Activated CD4-positive, alpha-beta T cell treated with anti-CD3 and anti-CD28 coated beads for 48 hours (primary cell): ENCODE measurements around the gene VASN.
"Not testable (repeated sequence)": the region's sequence is repeated elsewhere in the genome, so short reads cannot be mapped to it uniquely, and the experiment has no call there.

ENCODE experiments used
- DNase-seq: peaks from one replicate; pipeline ENCODE4 v3.0.0-alpha.2; 2020

VASN gene

DNA sequence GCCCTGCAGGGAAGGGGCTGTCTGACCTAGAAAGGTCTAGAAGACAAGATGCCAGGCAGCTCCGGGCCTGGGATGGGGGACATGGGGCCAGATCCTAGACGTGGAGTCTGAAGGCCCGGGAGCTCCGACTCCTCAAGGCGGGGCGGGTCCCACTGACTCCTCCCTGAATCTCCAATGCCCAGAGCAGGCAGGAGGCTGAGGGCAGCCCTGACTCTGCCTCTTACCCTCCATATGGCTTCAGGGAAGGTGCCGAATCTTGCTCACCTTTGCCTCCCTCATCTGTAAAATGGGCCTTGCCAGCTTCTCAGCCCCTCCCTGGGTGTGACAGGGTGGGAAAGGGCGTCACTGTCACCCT, 14.8 kb downstream of the VASN start:
- DNase-seq = no peak

DNA sequence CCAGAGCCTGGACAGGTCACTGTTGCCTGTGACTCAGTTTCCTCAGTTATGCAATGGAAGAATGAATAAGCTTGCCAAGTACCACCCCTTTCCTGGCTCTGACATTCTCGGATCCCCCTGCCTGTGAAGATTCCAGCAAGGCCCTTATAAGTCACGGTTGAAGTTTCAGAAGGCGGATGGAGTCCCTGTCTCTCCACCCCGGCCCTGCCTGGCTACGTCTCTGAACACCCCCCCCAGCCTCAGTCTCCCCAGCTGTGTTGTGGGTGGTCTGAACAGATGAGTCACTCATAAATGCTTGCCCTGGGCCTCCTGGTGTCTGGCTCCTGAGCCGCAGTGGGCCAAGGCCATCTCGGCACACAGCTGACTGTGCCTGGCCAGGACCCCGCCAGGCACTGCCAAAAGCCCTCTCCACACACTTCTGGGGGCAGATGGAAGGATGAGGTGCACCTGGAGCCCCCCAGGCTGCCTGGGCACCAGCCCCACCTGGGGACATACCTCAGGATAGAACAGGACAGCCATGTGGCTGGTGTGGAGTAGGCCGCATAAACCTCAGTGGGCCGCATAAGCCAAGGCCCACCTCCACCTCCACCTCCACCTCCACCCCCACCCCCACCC, 15.4 kb downstream of the VASN start:
- no peak for DNase-seq

DNA sequence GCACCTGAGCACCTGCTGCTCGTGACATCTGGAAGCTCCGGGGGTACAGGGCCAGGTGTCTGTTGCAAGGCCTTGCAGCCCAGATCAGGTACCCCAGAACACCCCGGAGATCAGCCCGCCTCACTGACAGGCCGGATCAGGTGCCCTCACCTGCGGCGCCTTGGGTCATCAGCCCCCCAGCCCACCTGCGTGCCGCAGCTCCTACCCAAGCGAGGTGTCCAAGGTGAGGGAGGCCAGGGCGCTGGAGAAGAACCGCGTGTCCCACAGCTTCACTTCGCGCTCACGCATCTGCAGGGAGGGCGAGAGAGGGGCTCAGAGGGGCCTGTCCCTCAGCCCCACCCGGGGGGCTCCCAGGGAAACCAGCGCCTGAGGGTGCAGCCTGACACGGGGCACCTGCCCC, 16.1 kb downstream of the VASN start:
- DNase-seq = no peak

DNA sequence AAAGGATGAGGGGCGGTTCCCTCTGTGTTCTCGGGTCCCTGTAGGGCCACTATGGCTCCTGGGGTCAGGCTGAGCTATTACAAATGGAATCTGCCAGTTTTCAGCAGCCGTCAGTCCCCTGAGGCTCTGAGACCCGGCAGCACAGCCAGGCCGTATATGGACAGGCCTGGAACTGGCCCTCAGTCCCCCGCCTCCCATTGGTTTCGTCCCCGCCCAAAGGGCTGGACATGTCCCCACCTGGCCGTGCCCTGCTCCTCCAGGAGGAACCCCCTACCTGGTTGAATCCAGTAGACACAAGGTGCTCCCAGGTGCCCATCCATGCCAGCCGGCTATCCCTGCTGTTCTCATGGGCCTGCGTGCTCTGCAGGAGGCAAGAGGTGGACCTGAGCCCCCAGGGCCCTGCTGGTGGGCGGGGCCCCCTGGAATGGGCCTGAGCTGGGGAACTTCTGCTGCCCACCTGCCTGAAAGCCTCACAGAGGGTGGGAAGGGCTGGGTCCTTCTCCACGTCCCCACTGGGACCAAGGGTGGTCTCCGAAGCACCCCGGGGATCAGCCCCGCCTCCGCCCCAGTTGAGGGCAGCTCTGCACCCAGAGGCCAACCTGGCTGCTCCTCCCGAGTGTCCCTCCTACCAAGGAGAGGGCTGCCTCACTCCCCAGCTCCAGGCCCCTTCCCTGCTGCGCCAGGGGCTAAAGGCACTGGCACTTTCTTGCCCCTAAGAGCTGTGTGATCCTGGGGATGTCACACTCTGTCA, 16.8 kb downstream of the VASN start:
- no peak for DNase-seq

DNA sequence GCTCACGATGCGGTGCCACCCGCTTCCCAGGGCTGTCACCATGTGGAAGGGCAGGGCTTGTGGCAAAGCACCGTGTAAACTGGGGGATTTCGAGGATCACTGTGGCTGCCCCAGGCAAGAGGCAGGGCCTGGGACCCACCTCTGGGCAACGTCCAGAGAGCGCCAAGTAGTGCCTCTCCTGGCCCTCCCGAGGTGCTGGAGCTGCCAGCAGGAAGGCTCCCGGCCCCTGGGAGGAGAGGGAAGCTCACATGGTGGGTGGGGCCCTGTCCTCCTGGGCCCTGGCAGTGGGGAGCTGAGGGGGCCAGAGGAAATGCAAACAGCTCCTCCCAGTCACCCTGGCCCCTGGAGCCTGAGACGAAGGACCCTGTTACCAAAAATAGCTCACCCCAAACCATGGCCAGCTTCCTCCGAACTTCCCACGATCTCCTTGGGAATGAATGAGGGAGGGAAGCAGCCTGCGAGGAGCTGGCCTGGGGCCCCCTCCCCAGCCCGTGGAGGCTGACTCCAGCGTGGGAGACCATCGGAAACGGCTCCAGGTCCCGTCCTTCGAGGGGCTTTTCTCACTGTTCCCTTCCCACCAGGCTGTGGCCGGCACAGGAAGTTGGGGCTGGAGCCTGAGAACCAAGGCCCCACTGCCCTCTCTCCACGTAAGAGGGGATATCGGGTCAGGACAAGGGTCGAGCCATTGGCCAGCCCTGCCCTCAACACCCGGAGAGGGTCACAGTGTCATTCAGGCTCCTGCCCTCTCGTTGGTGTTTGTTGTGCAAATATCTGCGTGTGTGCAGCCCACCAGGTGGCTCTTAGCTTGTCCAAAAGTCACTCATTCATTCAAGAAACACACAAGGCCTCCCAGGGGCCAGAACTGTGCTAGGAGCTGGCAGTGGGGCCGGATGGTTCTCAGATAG, 17.7 kb downstream of the VASN start:
- no peak for DNase-seq

DNA sequence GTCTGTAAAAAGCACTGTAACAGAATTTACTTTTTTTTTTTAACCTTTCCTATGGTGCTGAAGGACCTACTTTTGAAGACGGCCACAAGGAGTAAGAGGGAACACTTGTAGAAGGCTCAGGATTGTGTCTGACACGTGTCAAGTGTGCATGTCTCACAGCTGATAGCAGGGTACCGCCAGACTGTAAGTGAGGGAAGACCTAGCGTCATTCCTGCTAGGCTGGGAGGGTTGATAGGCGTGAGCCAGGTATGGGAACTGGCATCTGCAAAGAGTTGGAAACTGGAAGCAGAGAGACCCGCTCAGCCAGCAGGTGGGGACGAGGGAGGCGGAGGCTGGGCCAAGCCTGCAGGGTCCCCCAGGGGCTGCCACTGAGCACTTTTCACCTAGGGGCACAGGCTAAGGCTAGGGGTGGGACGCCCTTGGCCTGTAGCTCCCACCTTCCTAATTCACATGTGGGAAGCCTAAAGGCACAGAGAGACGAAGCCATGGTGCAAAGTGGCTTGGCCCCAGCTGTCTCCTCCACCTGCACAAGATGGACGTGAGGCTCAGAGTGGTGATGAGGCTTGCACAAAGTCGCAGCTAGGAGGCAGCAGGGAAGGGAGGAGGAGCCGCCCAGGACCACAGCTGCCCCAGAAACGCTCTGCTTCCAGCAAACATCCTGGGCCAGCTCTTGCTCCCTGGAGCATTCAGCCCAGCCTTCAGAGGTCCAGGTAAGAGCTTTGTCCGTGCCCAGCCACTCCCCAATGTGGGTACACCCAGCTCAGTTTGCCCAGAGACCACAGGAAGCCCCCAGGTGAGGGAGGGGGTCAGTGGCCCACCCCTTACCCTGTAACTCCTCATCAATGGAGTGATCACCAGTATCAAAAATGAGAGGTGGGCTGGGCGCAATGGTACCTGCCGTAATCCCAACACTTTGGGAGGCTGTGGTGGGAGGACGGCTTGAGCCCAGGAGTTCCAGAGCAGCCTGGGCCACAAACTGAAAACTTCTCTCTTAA, 18.9 kb downstream of the VASN start:
- DNase-seq = no peak

DNA sequence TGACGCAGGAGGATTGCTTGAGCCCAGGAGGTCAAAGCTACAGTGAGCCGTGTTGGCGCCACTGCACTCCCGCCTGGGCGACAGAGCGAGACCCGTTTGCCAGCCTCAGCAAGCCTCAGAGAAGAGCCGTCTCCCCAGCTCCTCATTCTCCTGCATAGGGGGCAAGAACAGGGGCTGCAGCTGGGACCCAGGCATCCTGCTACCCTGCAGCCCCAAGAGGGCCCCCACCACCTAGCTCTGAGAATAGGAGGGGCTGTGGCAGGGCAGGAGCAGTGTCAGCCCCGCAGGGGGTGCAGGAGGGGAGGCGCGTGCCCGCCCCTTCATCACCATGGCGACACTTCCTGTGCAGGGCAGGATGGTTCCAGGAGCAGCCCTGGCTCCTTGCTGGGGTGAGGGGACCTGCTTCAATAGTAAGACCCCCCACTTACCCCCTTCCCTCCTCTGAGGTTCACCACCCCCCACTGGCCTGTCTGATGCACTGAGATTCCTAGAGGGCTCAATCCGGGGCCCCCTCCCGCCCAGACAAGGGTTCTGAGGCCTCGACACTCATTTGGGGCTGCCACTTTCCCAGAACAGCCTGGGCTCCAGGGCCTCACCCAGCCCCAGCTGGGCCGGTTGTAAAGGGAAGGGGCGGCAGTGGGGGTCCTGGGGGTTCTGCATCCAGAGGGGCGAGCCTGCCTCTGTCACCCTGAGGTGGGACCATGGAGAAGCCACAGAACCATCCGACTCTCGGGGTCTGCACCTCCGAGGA, 20.2 kb downstream of the VASN start:
- no peak for DNase-seq

DNA sequence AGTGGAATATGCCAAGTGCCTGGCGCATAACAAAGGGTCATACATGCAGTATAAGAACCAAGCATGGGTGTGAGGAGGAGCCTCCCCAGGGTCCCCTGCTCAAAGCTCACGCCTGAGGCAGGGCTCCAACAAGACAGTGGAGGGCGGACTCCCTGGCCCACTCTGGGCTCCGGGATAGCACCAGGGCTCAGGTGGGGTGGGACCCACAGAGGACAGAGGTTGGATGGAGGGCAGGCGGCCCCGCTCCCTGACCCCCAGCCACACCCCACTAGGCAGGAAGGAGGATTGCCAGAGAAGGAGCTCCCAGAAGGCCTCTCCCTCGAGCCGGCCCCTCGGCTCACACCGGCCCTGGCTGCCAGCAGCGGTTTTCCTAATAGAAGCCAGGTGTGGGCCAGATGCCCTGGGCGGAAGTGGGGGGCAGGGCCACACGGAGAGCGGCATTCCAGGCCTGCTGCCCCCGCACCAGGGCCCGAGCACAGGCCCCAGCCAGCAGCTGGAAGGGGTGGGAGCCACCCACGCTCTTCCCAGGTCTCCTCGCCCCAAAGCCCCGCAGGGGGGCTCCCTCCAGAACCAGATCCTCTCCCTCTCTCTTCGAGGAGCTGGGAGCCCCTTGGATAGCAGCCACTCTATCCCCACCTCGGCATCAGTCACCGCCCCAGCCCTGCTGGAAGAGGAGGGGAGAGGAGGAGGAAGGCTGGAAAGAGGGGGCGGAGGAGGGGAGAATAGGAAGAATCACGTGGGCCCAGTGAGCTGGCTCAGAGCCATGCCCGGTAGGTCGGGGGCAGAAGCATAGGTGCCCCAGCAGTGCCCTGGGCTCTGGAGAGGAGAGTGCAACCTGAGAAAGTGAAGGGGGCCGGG, 21.0 kb downstream of the VASN start:
- DNase-seq = no peak

DNA sequence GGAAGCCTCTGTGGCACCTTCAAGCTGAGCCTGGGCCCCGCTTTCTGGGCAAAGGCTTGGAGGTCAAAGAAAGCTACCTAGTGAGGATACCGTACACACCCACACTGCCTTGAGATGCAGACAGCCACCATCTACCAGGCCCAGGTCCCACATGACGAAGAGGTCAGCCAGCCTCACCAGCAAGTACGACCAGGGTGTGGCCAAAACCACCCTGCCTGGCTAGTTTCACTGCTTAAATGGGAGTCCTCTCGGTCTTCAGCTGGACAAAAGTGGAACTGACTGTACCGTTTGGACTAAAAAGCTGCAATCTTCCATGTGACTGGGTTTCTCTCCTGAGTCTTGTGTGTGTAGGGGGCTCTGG, 21.6 kb downstream of the VASN start:
- DNase-seq = no peak

DNA sequence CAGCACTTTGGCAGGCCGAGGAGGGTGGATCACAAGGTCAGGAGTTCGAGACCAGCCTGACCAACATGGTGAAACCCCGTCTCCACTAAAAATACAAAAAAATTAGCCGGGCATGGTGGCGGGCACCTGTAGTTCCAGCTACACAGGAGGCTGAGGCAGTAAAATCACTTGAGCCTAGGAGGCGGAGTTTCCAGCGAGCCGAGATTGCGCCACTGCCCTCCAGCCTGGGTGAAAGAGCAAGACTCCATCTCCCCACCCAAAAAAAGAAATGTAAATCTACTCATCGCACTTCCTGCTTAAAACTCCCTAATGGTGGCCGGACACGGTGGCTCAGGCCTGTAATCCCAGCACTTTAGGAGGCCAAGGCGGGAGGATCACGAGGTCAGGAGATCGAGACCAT, 22.2 kb downstream of the VASN start:
- not testable (repeated sequence) for DNase-seq

DNA sequence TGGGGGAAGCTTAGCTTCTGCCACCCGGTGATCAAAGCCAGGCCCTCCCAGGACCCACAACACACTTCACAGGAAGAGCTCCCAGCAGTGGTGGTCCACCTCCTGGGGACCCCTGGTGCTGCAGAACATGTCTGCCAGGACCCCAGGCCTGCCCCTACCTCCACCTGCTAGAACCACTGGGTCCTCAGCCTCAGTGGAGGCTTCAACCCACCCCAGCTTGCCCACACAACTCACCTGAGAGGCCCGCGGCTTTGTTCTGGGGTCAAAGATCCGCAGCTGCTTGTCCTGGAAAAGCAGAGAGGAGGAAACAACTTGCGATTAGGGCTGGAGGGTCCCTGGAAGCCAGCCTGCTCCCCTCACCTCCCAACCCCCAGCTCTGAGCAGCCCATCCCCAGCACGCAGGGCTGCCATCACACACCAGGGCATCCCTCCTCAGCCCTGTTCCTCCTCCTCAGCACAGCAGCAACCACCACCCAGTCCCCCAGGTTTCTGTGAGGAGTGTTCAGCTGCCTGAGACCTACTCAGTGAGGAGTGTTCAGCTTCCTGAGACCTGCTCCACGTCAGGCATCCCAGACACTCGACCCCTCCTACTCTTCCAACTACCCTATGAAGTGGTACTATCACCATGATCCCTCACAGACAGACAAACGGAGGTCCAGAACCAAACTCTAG, 23.5 kb downstream of the VASN start:
- no peak for DNase-seq

DNA sequence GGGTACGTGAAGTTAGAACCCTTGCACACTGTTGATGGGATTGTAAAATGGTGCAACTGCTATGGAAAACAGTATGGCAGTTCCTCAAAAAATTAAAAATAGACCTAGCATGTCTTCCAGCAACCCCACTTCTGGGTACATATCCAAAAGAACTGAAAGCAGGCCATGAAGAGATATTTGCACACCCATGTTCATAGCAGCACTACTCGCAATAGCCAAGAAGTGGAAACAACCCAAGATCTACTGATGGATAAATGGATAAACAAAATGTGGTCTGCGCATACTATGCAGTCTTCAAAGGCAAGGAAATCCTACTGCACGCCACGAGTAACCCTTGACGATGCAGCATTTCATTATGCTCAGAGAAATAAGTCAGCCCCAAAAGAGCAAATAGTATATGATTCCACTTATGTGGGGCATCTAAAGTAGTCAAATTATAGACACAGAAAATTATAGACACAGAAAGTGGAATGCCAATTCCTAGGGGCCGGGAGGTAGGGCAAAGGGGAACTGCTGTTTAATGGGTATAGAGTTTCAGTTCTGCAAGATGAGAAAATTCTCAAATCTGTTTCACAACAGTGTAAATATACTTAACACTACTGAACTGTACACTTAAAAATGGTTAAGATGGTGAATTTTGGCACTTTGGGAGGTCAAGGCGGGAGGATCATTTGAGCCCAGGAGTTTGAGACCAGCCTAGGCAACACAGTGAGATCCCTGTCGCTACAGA, 27.5 kb downstream of the VASN start:
- no peak for DNase-seq

DNA sequence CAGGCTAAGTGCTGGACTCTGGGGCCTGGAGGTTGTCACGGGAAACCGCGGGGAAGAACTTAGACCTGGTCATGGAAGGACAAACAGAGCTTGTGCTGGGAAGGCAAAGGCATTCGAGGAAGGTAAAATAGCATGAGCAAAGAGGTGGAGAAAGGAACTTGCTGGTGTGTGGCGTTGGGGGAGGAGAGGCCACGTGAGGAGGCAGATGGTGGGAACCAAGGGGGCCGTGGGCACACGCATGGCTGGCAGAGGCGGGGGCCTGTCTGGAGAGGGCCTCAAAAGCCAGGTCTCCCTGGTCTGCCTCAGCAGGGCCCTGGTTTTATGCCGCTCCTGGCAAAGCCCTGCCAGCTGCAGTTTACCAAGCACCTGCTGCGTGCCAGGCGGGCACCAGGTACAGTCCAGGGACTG, 29.4 kb downstream of the VASN start:
- no peak for DNase-seq

DNA sequence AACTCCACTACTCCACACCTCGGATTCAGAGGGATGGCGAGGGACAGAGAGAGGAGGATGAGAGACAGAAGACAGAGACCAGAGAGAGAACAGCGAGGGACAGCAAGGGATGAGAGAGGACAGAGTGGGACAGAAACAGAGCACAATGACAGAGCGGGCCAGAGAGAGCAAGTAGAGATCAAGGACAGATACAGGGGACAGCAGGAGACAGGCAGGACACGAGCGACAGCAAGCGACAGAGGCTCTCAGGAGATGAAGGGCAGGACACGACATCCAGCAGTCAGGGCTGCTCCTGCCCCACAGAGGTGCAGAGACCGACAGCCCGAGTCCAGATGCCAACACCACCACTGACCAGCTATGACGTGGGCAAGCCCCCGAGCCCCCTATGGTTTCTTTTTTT, 29.9 kb downstream of the VASN start:
- DNase-seq = no peak

DNA sequence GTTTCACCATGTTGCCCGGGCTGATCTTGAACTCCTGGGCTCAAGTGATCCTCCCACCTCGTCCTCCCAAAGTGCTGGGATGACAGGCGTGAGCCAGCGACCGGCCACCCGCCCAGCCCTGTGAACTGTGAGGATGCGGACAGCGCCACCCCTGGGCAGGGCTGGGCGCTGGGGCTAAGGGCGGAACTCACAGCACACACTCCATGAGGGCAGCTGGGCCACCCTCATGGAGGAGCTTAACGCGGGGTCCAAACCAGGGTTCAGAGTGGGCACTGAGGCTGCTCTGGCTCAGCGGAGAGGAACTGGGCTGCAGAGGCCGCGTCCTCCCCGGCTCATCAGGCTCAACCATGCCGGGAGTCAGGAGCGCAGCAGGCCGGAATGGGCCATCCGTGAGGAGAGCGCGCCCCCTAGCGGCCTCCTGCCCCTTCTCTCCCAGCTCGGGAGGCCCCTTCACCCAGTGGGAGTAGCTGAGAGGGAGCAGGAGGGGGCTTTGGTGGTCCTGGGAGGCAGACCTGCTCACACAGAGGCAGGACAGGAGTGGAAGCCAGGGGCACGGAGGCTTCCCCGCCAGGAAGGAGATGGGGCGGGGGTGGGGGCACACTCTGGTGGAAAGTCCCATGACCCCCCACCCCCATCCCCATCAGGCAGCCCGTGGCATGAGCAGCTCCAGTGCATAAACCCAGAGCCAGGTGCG, 30.9 kb downstream of the VASN start:
- peak; percentile 80 for DNase-seq

DNA sequence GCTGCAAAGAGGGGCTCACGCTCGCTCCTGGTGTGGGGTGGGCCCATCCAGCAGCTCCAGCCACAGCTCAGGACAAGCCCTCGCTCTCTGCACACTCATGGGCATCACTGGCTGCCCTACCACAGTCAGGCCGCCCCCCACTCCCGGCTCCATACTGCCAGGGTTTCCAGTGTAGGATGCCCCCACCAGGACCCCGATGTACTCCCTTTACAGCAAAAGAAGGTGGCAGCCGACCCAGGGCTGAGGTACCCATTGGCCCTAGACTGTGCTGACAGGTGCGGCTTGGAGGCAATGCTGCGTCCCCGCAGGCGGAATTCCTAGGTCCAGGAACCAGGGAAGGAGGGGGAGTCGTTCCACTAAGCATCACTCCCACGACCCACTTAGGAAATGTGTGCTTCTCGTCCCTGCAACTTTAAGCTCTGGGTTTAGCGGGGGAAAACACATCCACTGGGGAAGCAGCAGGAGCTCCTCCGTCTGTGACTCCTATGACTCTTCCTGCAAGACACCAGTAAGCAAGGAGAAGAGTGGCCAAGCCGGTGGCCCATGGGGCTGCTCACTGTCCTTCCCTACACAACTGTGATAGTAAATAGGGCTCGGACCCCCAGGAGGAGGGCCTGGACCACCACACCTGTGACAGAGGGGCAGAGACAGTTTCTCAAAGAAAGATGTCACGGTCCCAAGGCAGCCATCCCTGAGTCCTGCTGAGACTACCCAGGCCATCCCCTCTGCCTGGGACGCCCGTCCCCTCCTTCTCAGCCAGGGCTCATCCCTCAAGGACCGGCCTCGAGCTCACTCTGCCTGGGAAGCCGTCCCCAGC, 31.7 kb downstream of the VASN start:
- no peak for DNase-seq

DNA sequence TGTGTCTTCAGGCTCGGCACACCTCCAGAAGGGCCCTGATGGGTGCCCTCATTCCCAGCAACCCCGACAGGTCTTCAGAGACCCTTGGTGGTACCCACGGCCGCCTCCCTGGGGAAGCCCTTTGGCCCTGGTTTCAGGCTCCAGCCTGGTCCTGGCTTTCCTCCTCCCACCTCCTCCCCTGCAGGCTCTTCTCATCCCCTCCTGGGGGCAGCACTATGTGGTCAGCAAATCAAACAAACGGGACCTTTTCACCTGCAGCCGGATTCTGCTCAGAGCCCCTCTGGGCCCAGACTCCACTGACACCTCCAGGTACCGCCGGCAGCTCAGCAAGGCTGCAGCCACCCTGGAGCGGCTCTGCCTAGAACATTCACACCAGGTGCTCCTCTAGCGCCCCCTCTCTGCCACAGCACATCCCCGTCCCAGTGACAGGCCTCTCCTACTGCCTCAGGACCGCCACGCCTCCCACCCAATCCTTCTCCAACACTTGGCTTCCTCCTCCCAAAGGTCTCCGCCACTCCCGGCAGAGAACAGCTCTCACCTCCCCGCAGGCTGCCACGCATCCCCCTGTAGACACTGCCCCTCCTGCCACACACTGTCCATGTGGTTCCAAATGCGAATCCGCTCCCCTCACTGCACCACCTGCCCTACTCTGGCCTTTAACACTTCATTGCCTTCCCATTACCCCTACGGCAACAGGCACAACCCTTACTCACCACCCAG, 32.8 kb downstream of the VASN start:
- DNase-seq = peak; percentile 65
